Spleen (tissue), 11 donors: ENCODE data around the gene NELFE. TPM values are rescaled to one million over a fixed set of nuclear protein-coding genes. Genes with fewer than 3 reads are reported as not detected.

Experiments used
- DNase-seq: peaks from one replicate; pipeline ENCODE4 v3.0.0-alpha.2; 2020
- H3K27ac ChIP-seq, 8 donors: fragments of 200-600 bp; sonication (generic) in 7 of 8; 1 replicate in 4 of 8; 2 replicates in 4 of 8; pipeline versions ENCODE4 v1.5.0 to v1.8.0; 2016 to 2021; ENCODE audit warnings: inconsistent platforms in 4 of 8, mild to moderate bottlenecking in 4 of 8, moderate library complexity in 1 of 8
- H3K27me3 ChIP-seq, 7 donors: fragments of 200-600 bp; sonication (generic) in 6 of 7; replicated peaks in 1 of 7; 1 replicate in 4 of 7; 2 replicates in 3 of 7; pipeline versions ENCODE4 v1.5.0 to v1.8.0; 2016 to 2021; ENCODE audit warnings: inconsistent platforms in 3 of 7, mild to moderate bottlenecking in 1 of 7
- H3K36me3 ChIP-seq, 6 donors: fragments of 200-600 bp; sonication (generic) in 5 of 6; 1 replicate in 4 of 6; 2 replicates in 2 of 6; pipeline versions ENCODE4 v1.5.0 to v1.8.0; 2016 to 2021; ENCODE audit warnings: inconsistent platforms in 2 of 6
- H3K4me1 ChIP-seq, 6 donors: fragments of 200-600 bp; sonication (generic) in 5 of 6; 1 replicate in 3 of 6; 2 replicates in 3 of 6; pipeline versions ENCODE4 v1.5.0 to v1.8.0; 2016 to 2021; ENCODE audit warnings: inconsistent platforms in 3 of 6
- H3K4me3 ChIP-seq, 8 donors: fragments of 200-600 bp; sonication (generic) in 7 of 8; 1 replicate in 4 of 8; 2 replicates in 4 of 8; pipeline versions ENCODE4 v1.5.0 to v1.8.0; 2016 to 2021; ENCODE audit warnings: inconsistent platforms in 4 of 8, mild to moderate bottlenecking in 4 of 8, moderate library complexity in 2 of 8
- H3K9me3 ChIP-seq, 8 donors: fragments of 200-600 bp; sonication (generic) in 7 of 8; 1 replicate in 4 of 8; 2 replicates in 4 of 8; pipeline versions ENCODE4 v1.5.0 to v1.8.0; 2016 to 2021; ENCODE audit warnings: inconsistent platforms in 4 of 8
- CTCF ChIP-seq, 11 experiments: fragments of 200-600 bp in 7 of 11; fragments of 450-650 bp in 4 of 11; sonication (generic) in 4 of 11; IDR thresholded peaks in 8 of 11; conservative IDR thresholded peaks in 3 of 11; 1 replicate in 7 of 11; 2 replicates in 4 of 11; pipeline versions ENCODE4 v1.4.0 to v1.8.0; 2016 to 2021; ENCODE audit warnings: antibody characterized with exemption in 11 of 11, inconsistent platforms in 4 of 11, mild to moderate bottlenecking in 1 of 11
- POLR2A ChIP-seq, 3 donors: fragments of 450-650 bp; IDR thresholded peaks; one replicate each; pipeline ENCODE4 v1.5.1; 2017; ENCODE audit warnings: antibody characterized with exemption in 3 of 3, mild to moderate bottlenecking in 1 of 3
- POLR2AphosphoS5 ChIP-seq, 3 donors: sonication (generic); formaldehyde crosslinking; IDR thresholded peaks; one replicate each; pipeline ENCODE4 v1.5.1; 2017; ENCODE audit warnings: antibody characterized with exemption in 3 of 3
- WGBS, 5 donors: extraction: QIAGEN DNeasy Blood & Tissue Kit in 3 of 5; methylation state at CpG; one replicate each; pipeline versions ENCODE4 v1.1.5 to v1.1.7; 2013 to 2018; 5-methylcytosine and 5-hydroxymethylcytosine counted together
- intact Hi-C: fragments of 100-400 bp; cut with DNase I; formaldehyde crosslinking; loops from one replicate; pipeline ENCODE4 v1.15.0; 2023; ENCODE audit warnings: low total_unique reads
- microRNA-seq, 3 donors: library from miRNA; unstranded; fragments of <30 nt; microRNA quantifications; one replicate each; pipeline versions ENCODE4 to v1.1.0, GENCODE V29; 2019 to 2020
- polyA plus RNA-seq, 3 donors: library from polyadenylated mRNA; stranded (reverse); fragments of 200-250 nt; gene quantifications; one replicate each; pipeline ENCODE4 v1.2.1, GENCODE V29; 2013
- small RNA-seq, 4 donors: library from RNA; depleted of rRNA; stranded (forward); fragments of <200 nt; gene quantifications; one replicate each; pipeline ENCODE3, GENCODE V24; 2016
- total RNA-seq, 7 donors: library from RNA; depleted of rRNA in 3 of 7; stranded (reverse); fragments of >200 nt in 3 of 7; fragmentation: NEBNext Ultra II Directional in 4 of 7; extraction: Animal tissue kit (Norgen Biotek cat#: 25700) in 4 of 7; gene quantifications; one replicate each; pipeline versions ENCODE4 v1.1.0 to v1.2.1, GENCODE V29; 2016 to 2021
- donor health status: healthy with polysubstance abuse.
- donor health status: DM: no; HTN: no; CAD: no; lungs with moderate emphysema.
- donor health status: DM: no; HTN: no; CAD: no.
- donor health status: Bipolar disorder and iron deficiency.
- donor health status: healthy.
- donor health status: DM: no; HTN: no; CAD: no.
- donor health status: DM: yes; HTN: yes; CAD: no.

The NELFE gene
- total and polyA plus RNA-seq, 10 donors: 35.0 to 50.7 (median 45.0) TPM

- TF ChIP-seq CTCF (IDR thresholded peaks at IDR 0.05 in 8 of 11, conservative IDR thresholded peaks at IDR 0.05 in 3 of 11) (no peak), POLR2A (IDR thresholded peaks at IDR 0.05) (no peak), POLR2AphosphoS5 (IDR thresholded peaks at IDR 0.05) (no peak)
- intact Hi-C loops: no loop called here
These were observed 52.6 kb downstream of the NELFE start for GRCh38 chr6:31906122-31906521.

GRCh38 chr6:31905041-31905440 lies 53.7 kb downstream of the NELFE start:
- intact Hi-C loops: no loop called here
- 65 to 91% (median 83%) methylated on average over 1 of the region's 1 CpG for WGBS, 5 donors
- no peaks in the 10 kb centered on the region for H3K27me3 ChIP-seq
- H3K27ac ChIP-seq: no peak overlapping the region
- no peaks in the 10 kb centered on the region for H3K9me3 ChIP-seq
- H3K4me1 ChIP-seq: peaks cover 14 to 38% (median 23%) of the 10 kb centered on the region in 6 donors
- DNase-seq: peak; percentile 8
- TF ChIP-seq CTCF (IDR thresholded peaks at IDR 0.05 in 8 of 11, conservative IDR thresholded peaks at IDR 0.05 in 3 of 11) (no peak), POLR2AphosphoS5 (IDR thresholded peaks at IDR 0.05) (no peak), POLR2A (IDR thresholded peaks at IDR 0.05) (no peak)
- no peaks in the 10 kb centered on the region for H3K36me3 ChIP-seq
- no peak overlapping the region for H3K4me3 ChIP-seq

More at GRCh38 chr6:31906122-31906521, 52.6 kb downstream of the NELFE start:
- Histone ChIP-seq H3K9me3 (no peaks in the 10 kb centered on the region), H3K4me1 (peaks cover 10 to 27% (median 14%) of the 10 kb centered on the region in 6 donors), H3K27ac (no peak overlapping the region), H3K36me3 (no peaks in the 10 kb centered on the region), H3K4me3 (no peak overlapping the region), H3K27me3 (peaks cover 0 to 5% (median 0%) of the 10 kb centered on the region in 7 donors)
- WGBS, 5 donors: 57 to 75% (median 60%) methylated on average over 4 of the region's 4 CpGs
- peak; percentile 9 for DNase-seq

GRCh38 chr6:31903957-31904356 lies 54.8 kb downstream of the NELFE start:
- WGBS, 5 donors: 70 to 93% (median 90%) methylated on average over 3 of the region's 3 CpGs
- no peak for DNase-seq
- intact Hi-C loops: no loop called here
- Histone ChIP-seq H3K36me3 (no peaks in the 10 kb centered on the region), H3K27me3 (no peaks in the 10 kb centered on the region), H3K4me1 (peaks cover 22 to 49% (median 34%) of the 10 kb centered on the region in 6 donors), H3K9me3 (no peaks in the 10 kb centered on the region), H3K27ac (no peak overlapping the region), H3K4me3 (no peak overlapping the region)
- TF ChIP-seq CTCF (IDR thresholded peaks at IDR 0.05 in 8 of 11, conservative IDR thresholded peaks at IDR 0.05 in 3 of 11): no peak

Small RNA genes within 50 kb of the gene (microRNA-seq; reads per million reads assigned to microRNA genes)
- 0 to 0.28 (median 0) reads per million in 3 donors for gene MIR1236

Small RNA genes within 50 kb of the gene (small RNA-seq; reads per million reads assigned to genes)
- 0 reads per million in 4 donors for gene AL645922.1

Other genes with a start within 250 kb of the NELFE start
Only the 30 nearest of the 35 such genes appear.
- 100 to 1,000 TPM in 1 of 7 donors, 10 to 100 TPM in 6; 63.0 to 116 (median 72.3) TPM for gene DDAH2, start 229.7 kb downstream of the NELFE start, total RNA-seq
- 10 to 100 TPM; 67.1 to 84.7 (median 81.0) TPM for gene DDAH2, start 229.7 kb downstream of the NELFE start, polyA plus RNA-seq
- 100 to 1,000 TPM; 296 to 392 (median 326) TPM for gene CLIC1, start 222.4 kb downstream of the NELFE start, total RNA-seq
- 100 to 1,000 TPM; 321 to 447 (median 388) TPM for gene CLIC1, start 222.4 kb downstream of the NELFE start, polyA plus RNA-seq
- 10 to 100 TPM; 20.2 to 35.2 (median 27.6) TPM for gene MSH5, start 219.0 kb downstream of the NELFE start, total RNA-seq
- 10 to 100 TPM; 11.2 to 26.7 (median 23.1) TPM for gene MSH5, start 219.0 kb downstream of the NELFE start, polyA plus RNA-seq
- gene SAPCD1, start 196.3 kb downstream of the NELFE start, total RNA-seq: 10 to 100 TPM in 1 of 7 donors, 1 to 10 TPM in 5, not detected in 1; 3.6 to 11.8 (median 5.3) TPM
- 10 to 100 TPM in 1 of 3 donors, 1 to 10 TPM in 2; 7.5 to 14.2 (median 8.3) TPM for gene SAPCD1, start 196.3 kb downstream of the NELFE start, polyA plus RNA-seq
- 1 to 10 TPM in 4 of 7 donors, under 1 TPM in 2, not detected in 1; 0.68 to 2.6 (median 1.3) TPM for gene VWA7, start 181.6 kb downstream of the NELFE start, total RNA-seq
- 1 to 10 TPM in 1 of 3 donors, under 1 TPM in 2; 0.09 to 1.2 (median 0.11) TPM for gene VWA7, start 181.6 kb downstream of the NELFE start, polyA plus RNA-seq
- gene VARS1, start 163.2 kb downstream of the NELFE start, total RNA-seq: 10 to 100 TPM; 32.4 to 97.3 (median 62.5) TPM
- gene VARS1, start 163.2 kb downstream of the NELFE start, polyA plus RNA-seq: 10 to 100 TPM; 31.1 to 49.0 (median 38.3) TPM
- gene LSM2, start 152.0 kb downstream of the NELFE start, total RNA-seq: 10 to 100 TPM; 35.9 to 54.4 (median 42.9) TPM
- gene LSM2, start 152.0 kb downstream of the NELFE start, polyA plus RNA-seq: 10 to 100 TPM; 74.5 to 98.9 (median 80.4) TPM
- gene HSPA1L, start 143.7 kb downstream of the NELFE start, total RNA-seq: 1 to 10 TPM; 2.6 to 3.7 (median 3.1) TPM
- gene HSPA1L, start 143.7 kb downstream of the NELFE start, polyA plus RNA-seq: 1 to 10 TPM in 2 of 3 donors, under 1 TPM in 1; 0.93 to 1.9 (median 1.0) TPM
- 100 to 1,000 TPM in 6 of 7 donors, 10 to 100 TPM in 1; 97.7 to 384 (median 127) TPM for gene HSPA1A, start 143.4 kb downstream of the NELFE start, total RNA-seq
- 10 to 100 TPM; 16.4 to 58.5 (median 27.7) TPM for gene HSPA1A, start 143.4 kb downstream of the NELFE start, polyA plus RNA-seq
- gene HSPA1B, start 131.2 kb downstream of the NELFE start, total RNA-seq: 100 to 1,000 TPM in 1 of 7 donors, 10 to 100 TPM in 6; 40.4 to 372 (median 48.3) TPM
- gene HSPA1B, start 131.2 kb downstream of the NELFE start, polyA plus RNA-seq: 10 to 100 TPM in 1 of 3 donors, 1 to 10 TPM in 2; 7.4 to 20.6 (median 8.7) TPM
- 10 to 100 TPM; 28.6 to 60.7 (median 39.0) TPM for gene NEU1, start 96.2 kb downstream of the NELFE start, total RNA-seq
- 10 to 100 TPM; 14.0 to 22.6 (median 19.4) TPM for gene NEU1, start 96.2 kb downstream of the NELFE start, polyA plus RNA-seq
- gene SLC44A4, start 80.0 kb downstream of the NELFE start, total RNA-seq: 1 to 10 TPM; 1.0 to 5.9 (median 3.3) TPM
- under 1 TPM; 0.20 to 0.83 (median 0.26) TPM for gene SLC44A4, start 80.0 kb downstream of the NELFE start, polyA plus RNA-seq
- gene EHMT2, start 61.3 kb downstream of the NELFE start, total RNA-seq: 10 to 100 TPM; 38.6 to 60.7 (median 49.0) TPM
- 10 to 100 TPM; 36.5 to 66.1 (median 57.7) TPM for gene EHMT2, start 61.3 kb downstream of the NELFE start, polyA plus RNA-seq
- 1 to 10 TPM; 1.3 to 4.6 (median 4.2) TPM for gene ZBTB12, start 56.9 kb downstream of the NELFE start, total RNA-seq
- 1 to 10 TPM; 1.5 to 4.3 (median 2.4) TPM for gene ZBTB12, start 56.9 kb downstream of the NELFE start, polyA plus RNA-seq
- gene C2, start 31.3 kb downstream of the NELFE start, total RNA-seq: 100 to 1,000 TPM in 2 of 7 donors, 10 to 100 TPM in 5; 62.5 to 173 (median 83.2) TPM
- 10 to 100 TPM; 17.2 to 28.4 (median 25.4) TPM for gene C2, start 31.3 kb downstream of the NELFE start, polyA plus RNA-seq
- gene CFB, start 12.9 kb downstream of the NELFE start, total RNA-seq: 10 to 100 TPM in 6 of 7 donors, 1 to 10 TPM in 1; 5.4 to 35.8 (median 20.1) TPM
- gene CFB, start 12.9 kb downstream of the NELFE start, polyA plus RNA-seq: 10 to 100 TPM; 24.1 to 31.2 (median 24.3) TPM
- gene SKIC2, start 204 bp upstream of the NELFE start, total RNA-seq: 100 to 1,000 TPM in 1 of 7 donors, 10 to 100 TPM in 6; 52.1 to 102 (median 75.7) TPM
- gene SKIC2, start 204 bp upstream of the NELFE start, polyA plus RNA-seq: 100 to 1,000 TPM in 2 of 3 donors, 10 to 100 TPM in 1; 61.8 to 107 (median 102) TPM
- gene DXO, start 13.2 kb upstream of the NELFE start, total RNA-seq: 10 to 100 TPM; 21.0 to 34.3 (median 26.2) TPM
- 10 to 100 TPM; 19.1 to 28.1 (median 26.3) TPM for gene DXO, start 13.2 kb upstream of the NELFE start, polyA plus RNA-seq
- gene C4A, start 23.1 kb upstream of the NELFE start, total RNA-seq: 100 to 1,000 TPM; 101 to 332 (median 166) TPM
- 10 to 100 TPM; 50.1 to 58.3 (median 53.5) TPM for gene C4A, start 23.1 kb upstream of the NELFE start, polyA plus RNA-seq
- 100 to 1,000 TPM in 5 of 7 donors, 10 to 100 TPM in 2; 88.6 to 308 (median 165) TPM for gene C4B, start 55.8 kb upstream of the NELFE start, total RNA-seq
- 10 to 100 TPM; 57.8 to 66.9 (median 63.1) TPM for gene C4B, start 55.8 kb upstream of the NELFE start, polyA plus RNA-seq
- 10 to 100 TPM in 2 of 7 donors, 1 to 10 TPM in 5; 4.9 to 14.3 (median 7.1) TPM for gene CYP21A2, start 79.4 kb upstream of the NELFE start, total RNA-seq
- gene CYP21A2, start 79.4 kb upstream of the NELFE start, polyA plus RNA-seq: 1 to 10 TPM in 2 of 3 donors, under 1 TPM in 1; 0.97 to 2.4 (median 2.2) TPM
- gene TNXB, start 150.4 kb upstream of the NELFE start, total RNA-seq: 100 to 1,000 TPM in 2 of 7 donors, 10 to 100 TPM in 5; 37.6 to 117 (median 72.7) TPM
- 10 to 100 TPM; 13.7 to 39.3 (median 32.5) TPM for gene TNXB, start 150.4 kb upstream of the NELFE start, polyA plus RNA-seq
- gene ATF6B, start 169.3 kb upstream of the NELFE start, total RNA-seq: 100 to 1,000 TPM in 4 of 7 donors, 10 to 100 TPM in 3; 79.1 to 126 (median 101) TPM
- 10 to 100 TPM; 45.3 to 72.7 (median 46.2) TPM for gene ATF6B, start 169.3 kb upstream of the NELFE start, polyA plus RNA-seq
- 1 to 10 TPM; 2.9 to 5.8 (median 4.3) TPM for gene FKBPL, start 171.3 kb upstream of the NELFE start, total RNA-seq
- 1 to 10 TPM; 4.7 to 6.1 (median 6.0) TPM for gene FKBPL, start 171.3 kb upstream of the NELFE start, polyA plus RNA-seq
- 1 to 10 TPM in 2 of 7 donors, under 1 TPM in 5; 0.28 to 1.7 (median 0.85) TPM for gene PRRT1, start 193.0 kb upstream of the NELFE start, total RNA-seq
- 1 to 10 TPM; 1.1 to 2.3 (median 1.9) TPM for gene PRRT1, start 193.0 kb upstream of the NELFE start, polyA plus RNA-seq
- gene PPT2, start 195.2 kb upstream of the NELFE start, total RNA-seq: 10 to 100 TPM; 12.7 to 26.7 (median 19.2) TPM
- gene PPT2, start 195.2 kb upstream of the NELFE start, polyA plus RNA-seq: 1 to 10 TPM; 2.3 to 7.6 (median 3.7) TPM
- gene EGFL8, start 205.6 kb upstream of the NELFE start, total RNA-seq: 10 to 100 TPM in 3 of 7 donors, 1 to 10 TPM in 4; 4.4 to 17.4 (median 9.9) TPM
- 10 to 100 TPM in 2 of 3 donors, 1 to 10 TPM in 1; 6.8 to 32.8 (median 30.5) TPM for gene EGFL8, start 205.6 kb upstream of the NELFE start, polyA plus RNA-seq
- gene AGPAT1, start 217.1 kb upstream of the NELFE start, total RNA-seq: 10 to 100 TPM; 27.9 to 39.7 (median 35.6) TPM
- gene AGPAT1, start 217.1 kb upstream of the NELFE start, polyA plus RNA-seq: 10 to 100 TPM; 13.6 to 23.3 (median 18.4) TPM
- gene RNF5, start 219.4 kb upstream of the NELFE start, total RNA-seq: 10 to 100 TPM; 36.0 to 70.3 (median 46.0) TPM
- 10 to 100 TPM; 52.2 to 77.8 (median 69.9) TPM for gene RNF5, start 219.4 kb upstream of the NELFE start, polyA plus RNA-seq
- 10 to 100 TPM in 6 of 7 donors, 1 to 10 TPM in 1; 7.4 to 32.9 (median 21.3) TPM for gene AGER, start 225.3 kb upstream of the NELFE start, total RNA-seq
- gene AGER, start 225.3 kb upstream of the NELFE start, polyA plus RNA-seq: 10 to 100 TPM; 24.1 to 50.9 (median 38.0) TPM